T-helper 1 cell treated with Interleukin-12 subunit alpha and Interleukin-12 subunit beta and Interleukin-4 antibody, amounts not matched to agents 30 ng/mL and 1 ng/mL, for 36 hours (primary cell): ENCODE data around the gene LRRIQ4. TPM values are rescaled to one million over a fixed set of nuclear protein-coding genes. Genes with fewer than 3 reads are reported as not detected.

ENCODE experiments used
- intact Hi-C: fragments of 100-400 bp; cut with micrococcal nuclease; formaldehyde crosslinking; loops from one replicate; pipeline ENCODE4 v1.15.1; 2024
- total RNA-seq: library from RNA; stranded (reverse); gene quantifications from 2 replicates; pipeline ENCODE4 v1.2.3, GENCODE V29; 2022

Gene LRRIQ4
- not detected in 2 replicates for total RNA-seq

- intact Hi-C loops = loop anchor here (1.0 to 2.0 kb wide), 12 partner anchors 39 to 1096 kb away; partner anchors contain the start of genes EIF5A2, GPR160, MECOM and MYNN
Measured at GRCh38 chr3:169812332-169813235, at the start of gene LRRIQ4, which contains the start of gene LRRC34. Gene LRRIQ4, plus strand, starts transcription at chr3:169812870. Its CDS starts 9,052 bp downstream, at chr3:169821922. Gene LRRC34, minus strand, starts transcription at chr3:169812904. Its CDS starts 356 bp downstream, at chr3:169812548.

- intact Hi-C loops = loop anchor here (2.0 to 10.0 kb wide), 9 partner anchors 102 to 1490 kb away; partner anchors contain the start of genes MECOM, PHC3, PRKCI and RPL22L1
Measured at GRCh38 chr3:169764312-169764881, 48.3 kb upstream of the LRRIQ4 start.

DNA sequence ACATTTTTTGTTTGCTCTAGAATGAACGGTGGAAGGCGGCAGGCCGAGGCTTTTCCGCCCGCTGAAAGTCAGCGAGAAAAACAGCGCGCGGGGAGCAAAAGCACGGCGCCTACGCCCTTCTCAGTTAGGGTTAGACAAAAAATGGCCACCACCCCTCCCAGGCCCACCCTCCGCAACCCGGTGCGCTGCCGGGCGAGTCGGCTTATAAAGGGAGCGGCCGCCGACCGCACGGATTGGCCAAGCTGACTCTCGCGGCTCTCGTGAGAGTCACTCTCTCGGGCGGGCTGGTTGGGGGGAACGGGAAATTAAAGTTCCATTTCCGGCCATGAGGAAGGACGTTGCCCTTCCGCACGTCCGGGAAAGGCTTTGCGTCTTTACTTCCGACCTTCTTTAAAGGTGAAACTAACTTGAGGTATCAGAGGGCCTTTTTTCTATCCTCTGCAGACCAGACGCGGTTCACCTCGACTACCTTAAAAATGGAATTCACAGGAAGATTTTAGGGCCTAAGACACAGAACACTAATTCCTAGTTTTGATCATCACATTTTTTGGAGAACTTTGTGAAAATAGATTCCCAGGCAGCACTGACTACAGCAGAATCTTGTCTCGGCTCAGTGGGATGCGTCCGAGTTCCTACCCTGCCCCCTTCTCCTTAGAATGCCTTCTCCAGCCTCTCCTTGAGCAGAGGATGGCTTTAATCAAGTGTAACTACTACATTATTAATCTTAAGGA, 47.6 kb upstream of the LRRIQ4 start, which contains the start of gene TERC:
TERC (minus strand) TSS at position 179 of the 731 bp plus-strand sequence.
- intact Hi-C loops = loop anchor here (1.0 to 10.0 kb wide), 10 partner anchors 8 to 1490 kb away; partner anchors contain the start of genes MECOM, MYNN, PHC3 and PRKCI

GRCh38 chr3:169769287-169770181, 43.1 kb upstream of the LRRIQ4 start, which contains the start of gene ACTRT3:
Gene ACTRT3, minus strand, starts transcription at chr3:169769561. Its CDS starts 41 bp downstream, at chr3:169769520.
- intact Hi-C loops = loop anchor here (5.0 to 10.0 kb wide), 2 partner anchors 1485 to 1693 kb away; partner anchors contain the start of gene TNIK

DNA sequence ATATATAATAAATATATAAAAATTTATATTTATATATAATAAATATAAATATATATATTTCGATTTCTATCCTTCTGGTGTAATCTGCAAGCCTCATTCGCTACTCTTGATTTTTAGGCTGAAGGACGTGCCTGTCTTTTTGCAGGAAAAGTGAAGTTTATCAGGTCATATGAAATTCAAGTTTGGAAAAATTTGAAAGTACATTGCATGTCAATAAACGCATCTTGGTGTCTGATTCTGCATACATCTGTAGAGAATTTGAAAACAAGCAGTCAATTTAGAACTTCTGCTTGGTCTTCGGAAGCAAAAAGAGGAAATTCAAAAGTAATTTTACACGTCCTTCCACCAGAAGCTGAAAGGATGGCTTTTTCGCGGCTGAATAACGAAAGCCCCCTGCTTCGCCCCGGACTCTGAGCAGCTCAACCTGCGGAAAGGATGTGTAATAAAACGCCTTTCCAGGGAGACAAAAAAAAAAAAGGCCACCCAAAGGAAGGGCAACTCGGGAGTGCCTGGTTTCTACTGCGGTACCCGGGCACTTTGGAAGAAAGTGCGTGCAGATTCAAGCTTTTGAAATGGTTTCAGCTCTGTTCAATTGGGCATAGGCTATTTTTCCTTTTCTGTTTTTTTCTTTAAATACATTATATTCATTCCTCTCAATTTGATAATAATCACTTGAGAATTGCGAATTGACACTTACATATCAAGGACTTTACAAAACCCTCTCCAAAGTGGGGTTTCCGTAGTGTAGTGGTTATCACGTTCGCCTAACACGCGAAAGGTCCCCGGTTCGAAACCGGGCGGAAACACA, 41.0 kb upstream of the LRRIQ4 start:
- intact Hi-C loops = loop anchor here (1.0 to 5.0 kb wide), 3 partner anchors 1099 to 1691 kb away; partner anchors contain the start of genes EIF5A2, RPL22L1 and TNIK

GRCh38 chr3:169772305-169772896, 40.3 kb upstream of the LRRIQ4 start:
- intact Hi-C loops = loop anchor here (1.0 to 5.0 kb wide), 3 partner anchors 1098 to 1690 kb away; partner anchors contain the start of genes EIF5A2, RPL22L1 and TNIK

- intact Hi-C loops = loop anchor here (1.0 to 5.0 kb wide), 9 partner anchors 8 to 1689 kb away; partner anchors contain the start of genes EIF5A2, PHC3, PRKCI and RPL22L1
Measured at GRCh38 chr3:169772897-169773816, 39.5 kb upstream of the LRRIQ4 start, which contains the start of gene MYNN. Gene MYNN, plus strand, starts transcription at chr3:169773396. Its CDS starts 900 bp downstream, at chr3:169774296.

DNA sequence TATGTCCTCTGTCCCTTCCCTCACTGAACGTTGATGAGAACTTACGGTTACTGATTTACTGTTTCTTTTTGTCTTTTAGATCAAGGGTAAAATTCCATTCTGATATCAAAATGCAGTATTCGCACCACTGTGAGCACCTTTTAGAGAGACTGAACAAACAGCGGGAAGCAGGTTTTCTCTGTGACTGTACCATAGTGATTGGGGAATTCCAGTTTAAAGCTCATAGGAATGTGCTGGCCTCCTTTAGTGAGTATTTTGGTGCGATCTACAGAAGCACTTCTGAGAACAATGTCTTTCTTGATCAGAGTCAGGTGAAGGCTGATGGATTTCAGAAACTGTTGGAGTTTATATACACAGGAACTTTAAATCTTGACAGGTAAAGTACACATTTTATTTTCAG, 38.5 kb upstream of the LRRIQ4 start:
- intact Hi-C loops = loop anchor here (5.0 kb wide), 1 partner anchor 1688 kb away; the partner anchor contains the start of gene TNIK

- intact Hi-C loops = no loop called here
Measured at GRCh38 chr3:169777822-169778221, 34.8 kb upstream of the LRRIQ4 start.

DNA sequence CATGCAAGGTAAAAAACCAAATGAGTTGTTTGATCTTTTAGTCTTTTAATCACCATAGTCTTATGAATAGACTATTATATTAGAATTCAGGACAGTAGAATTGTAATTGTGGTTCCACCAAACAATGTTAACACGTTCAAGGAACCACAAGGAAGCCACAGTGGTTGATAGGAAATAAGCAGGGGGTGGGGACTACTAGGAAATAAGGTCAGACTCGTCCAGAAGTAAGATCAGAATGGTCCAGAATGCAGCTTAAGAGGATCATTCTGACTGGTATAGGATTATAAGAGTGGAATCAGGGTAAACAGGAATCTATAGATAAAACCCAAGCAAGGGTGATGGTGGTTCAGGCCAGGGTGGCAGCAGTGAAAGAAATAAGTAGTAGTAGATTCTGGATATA, 31.9 kb upstream of the LRRIQ4 start:
- intact Hi-C loops = no loop called here

DNA sequence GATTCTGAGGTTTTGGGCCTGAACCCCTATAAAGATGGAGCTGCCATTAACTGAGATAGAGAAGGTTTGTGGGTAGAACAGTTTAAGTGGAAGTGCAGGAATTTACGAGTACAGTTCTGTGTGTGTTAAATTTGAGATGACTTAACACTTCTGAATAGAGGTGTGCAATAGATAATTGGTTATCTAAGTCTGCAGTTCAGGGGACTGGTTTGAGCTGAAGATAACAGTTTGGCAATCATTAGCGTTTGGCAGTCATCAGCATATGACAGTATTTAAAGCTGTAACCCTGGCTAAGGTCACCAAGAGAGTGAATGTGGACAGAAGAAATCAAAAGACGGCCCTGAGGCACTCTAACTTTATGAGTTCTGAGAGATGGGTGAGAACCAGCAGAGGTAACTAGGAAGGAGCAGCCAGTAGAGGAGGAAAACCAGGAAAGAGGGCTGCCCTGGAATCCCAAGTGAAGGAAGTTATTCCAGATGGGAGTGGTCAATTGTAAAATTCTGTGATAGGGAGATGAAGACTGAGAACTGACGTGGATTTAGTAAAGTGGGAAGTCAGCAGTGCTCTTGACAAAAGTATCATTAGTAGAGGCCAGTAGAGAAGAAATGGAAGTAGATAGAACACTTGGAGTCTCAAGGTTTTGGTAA, 31.3 kb upstream of the LRRIQ4 start:
- intact Hi-C loops = no loop called here

- intact Hi-C loops = no loop called here
Measured at GRCh38 chr3:169787120-169787519, 25.6 kb upstream of the LRRIQ4 start.

- intact Hi-C loops = no loop called here
Measured at GRCh38 chr3:169787791-169788190, 24.9 kb upstream of the LRRIQ4 start.

- intact Hi-C loops = no loop called here
Measured at GRCh38 chr3:169790219-169790618, 22.5 kb upstream of the LRRIQ4 start.

DNA sequence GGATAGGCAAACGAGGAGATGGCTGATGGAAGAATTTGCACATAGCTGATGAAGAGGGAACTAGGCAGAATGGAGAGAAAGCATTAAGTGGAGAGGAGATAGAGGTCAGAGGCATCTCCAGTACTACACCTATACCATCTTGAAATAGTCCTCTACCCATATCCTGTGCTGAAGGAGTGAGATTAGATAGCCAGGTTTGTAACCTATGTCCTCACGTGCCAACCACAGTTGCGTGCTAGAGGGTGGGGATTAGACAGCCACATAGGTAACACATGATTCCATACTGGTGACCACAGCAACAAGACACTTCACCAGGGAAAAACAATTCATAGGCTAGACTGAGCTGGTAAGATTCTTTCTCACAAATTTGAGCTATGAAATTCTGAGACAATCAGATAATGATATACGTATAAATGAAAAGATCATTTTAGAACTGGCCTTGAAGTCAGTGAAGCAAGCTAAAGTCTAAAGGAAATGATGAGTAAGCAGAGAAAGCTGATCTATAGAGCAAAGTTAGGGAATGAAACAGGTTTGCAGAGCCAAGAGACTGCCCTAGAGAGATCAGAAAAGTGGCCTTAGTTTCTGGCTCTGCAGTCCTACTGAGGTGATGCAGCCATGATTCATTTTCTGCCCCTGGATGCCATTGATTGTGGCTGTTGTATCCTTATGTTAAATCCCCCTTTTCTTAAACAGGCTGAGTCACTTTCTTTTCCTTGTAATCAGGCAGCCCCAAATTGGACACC, 21.8 kb upstream of the LRRIQ4 start:
- intact Hi-C loops = no loop called here

DNA sequence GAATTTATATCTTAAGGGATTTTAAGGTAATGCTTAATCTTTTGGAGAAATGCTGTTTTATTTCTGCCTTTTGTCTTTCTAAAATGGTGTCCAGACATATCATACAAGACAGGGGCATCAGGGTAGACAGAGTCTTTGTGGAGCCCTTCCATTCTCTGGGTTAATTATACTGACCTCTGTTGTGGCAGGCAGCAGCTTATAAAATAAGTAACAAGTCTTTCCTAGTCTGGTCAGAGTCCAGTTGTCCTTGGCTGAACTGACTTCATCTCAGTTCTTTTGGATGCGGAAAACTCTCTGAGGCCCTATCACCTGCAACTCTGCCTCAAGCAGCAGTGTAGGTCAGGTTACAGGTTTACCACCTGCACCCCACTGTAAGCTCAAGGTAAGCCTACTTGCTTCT, 20.3 kb upstream of the LRRIQ4 start:
- intact Hi-C loops = no loop called here
